H1 (cell line): Measurements from ENCODE around the gene PACSIN1. TPM values are rescaled to one million over a fixed set of nuclear protein-coding genes. Genes with fewer than 3 reads are reported as not detected.

Experiments used
- CTCF ChIA-PET: fragments of 300-600 bp; sonication (Branson Sonifier 250); formaldehyde crosslinking; loops from one replicate; lab custom pipeline; 2021; ENCODE audit not compliant: partially characterized antibody; lab: Charles Lee
- POLR2A ChIA-PET: fragments of 300-600 bp; sonication (Branson Sonifier 250); formaldehyde crosslinking; loops from one replicate; lab custom pipeline; 2021; ENCODE audit warnings: inconsistent platforms; ENCODE audit not compliant: partially characterized antibody; lab: Charles Lee
- DNase-seq, 2 experiments: peaks; one replicate each; pipeline versions ENCODE4 v3.0.0 to v3.0.0-alpha.2; 2010 to 2022; ENCODE audit warnings: low spot score in 2 of 2, low read depth in 1 of 2, mixed read lengths in 1 of 2
- FAIRE-seq: peaks from 2 replicates; lab custom pipeline; 2011; peaks lifted over from hg19 to GRCh38; lab: Jason Lieb, UNC
- H2AFZ ChIP-seq: 2 replicates; pipeline ENCODE4 v1.8.1; 2012; ENCODE audit warnings: low read length, inconsistent platforms
- H2AK5ac ChIP-seq: 2 replicates; pipeline ENCODE4 v1.6.1; 2013; ENCODE audit warnings: low read depth, low read length
- H2BK120ac ChIP-seq: replicated peaks from 2 replicates; pipeline ENCODE3; 2013; ENCODE audit warnings: low read depth, low read length, inconsistent platforms
- H2BK12ac ChIP-seq: 2 replicates; pipeline ENCODE4 v1.6.1; 2013; ENCODE audit warnings: low read depth, low read length
- H2BK15ac ChIP-seq: 2 replicates; pipeline ENCODE4 v1.6.1; 2013; ENCODE audit warnings: low read length
- H2BK20ac ChIP-seq: 2 replicates; pipeline ENCODE4 v1.6.1; 2013; ENCODE audit warnings: low read length
- H2BK5ac ChIP-seq: 2 replicates; pipeline ENCODE4 v1.6.1; 2013; ENCODE audit warnings: low read depth, low read length
- H3K14ac ChIP-seq: 2 replicates; pipeline ENCODE4 v1.6.1; 2013; ENCODE audit warnings: inconsistent platforms; ENCODE audit not compliant: insufficient read length
- H3K18ac ChIP-seq: 2 replicates; pipeline ENCODE4 v1.6.1; 2013; ENCODE audit warnings: low read length; ENCODE audit errors: extremely low read depth
- H3K23ac ChIP-seq: 2 replicates; pipeline ENCODE4 v1.6.1; 2013; ENCODE audit warnings: inconsistent platforms; ENCODE audit not compliant: insufficient read length
- H3K23me2 ChIP-seq: 2 replicates; pipeline ENCODE4 v1.6.1; 2013; ENCODE audit warnings: low read depth, low read length
- H3K27ac ChIP-seq: 2 replicates; pipeline ENCODE4 v1.6.1; 2011; ENCODE audit warnings: low read depth, low read length, inconsistent platforms
- H3K27me3 ChIP-seq, 4 experiments: replicated peaks in 1 of 4; 1 replicate in 1 of 4; 2 replicates in 3 of 4; pipeline versions ENCODE4 v1.6.1 to v1.8.1; 2011 to 2013; ENCODE audit warnings: low read length in 3 of 4, mild to moderate bottlenecking in 3 of 4, inconsistent platforms in 2 of 4, mixed read lengths in 2 of 4, moderate library complexity in 1 of 4; ENCODE audit not compliant: control insufficient read depth in 3 of 4, insufficient read depth in 3 of 4; ENCODE audit errors: extremely low read depth in 1 of 4
- H3K36me3 ChIP-seq, 4 experiments: 2 replicates each; pipeline versions ENCODE4 v1.6.1 to v1.8.1; 2011 to 2013; ENCODE audit warnings: mild to moderate bottlenecking in 4 of 4, low read length in 3 of 4, moderate library complexity in 2 of 4, control low read depth in 1 of 4, inconsistent platforms in 1 of 4; ENCODE audit not compliant: insufficient read depth in 4 of 4, control insufficient read depth in 2 of 4
- H3K4ac ChIP-seq: replicated peaks from 2 replicates; pipeline ENCODE3; 2013; ENCODE audit warnings: low read length, low read depth, mixed read lengths, inconsistent platforms; ENCODE audit not compliant: insufficient read length
- H3K4me1 ChIP-seq, 4 experiments: replicated peaks in 1 of 4; 1 replicate in 1 of 4; 2 replicates in 3 of 4; pipeline versions ENCODE4 v1.6.1 to v1.8.1; 2011 to 2013; ENCODE audit warnings: low read length in 3 of 4, inconsistent platforms in 2 of 4, mixed read lengths in 1 of 4; ENCODE audit not compliant: insufficient read depth in 4 of 4, control insufficient read depth in 3 of 4
- H3K4me2 ChIP-seq, 2 experiments: 2 replicates each; pipeline versions ENCODE4 v1.6.1 to v1.8.1; 2011 to 2013; ENCODE audit warnings: low read depth in 2 of 2, low read length in 2 of 2, control low read depth in 1 of 2, inconsistent platforms in 1 of 2, mild to moderate bottlenecking in 1 of 2; ENCODE audit not compliant: insufficient read depth in 1 of 2
- H3K4me3 ChIP-seq, 4 experiments: fragments of 200-600, 300-600 bp in 1 of 4; sonication (generic), shearing (Covaris generic), sonication (Bioruptor Twin) in 1 of 4; 2 replicates each; pipeline versions ENCODE4 v1.5.1 to v1.8.1; 2011 to 2016; ENCODE audit warnings: low read length in 4 of 4, low read depth in 3 of 4, control low read depth in 2 of 4, inconsistent platforms in 2 of 4, mild to moderate bottlenecking in 2 of 4, mixed read lengths in 1 of 4, moderate library complexity in 1 of 4; ENCODE audit not compliant: insufficient read depth in 2 of 4; ENCODE audit errors: extremely low read depth in 1 of 4
- H3K56ac ChIP-seq: replicated peaks from 2 replicates; pipeline ENCODE3; 2013; ENCODE audit warnings: low read depth, mild to moderate bottlenecking, mixed read lengths, low read length, inconsistent platforms; ENCODE audit not compliant: insufficient read length
- H3K79me1 ChIP-seq: 2 replicates; pipeline ENCODE4 v1.6.1; 2013; ENCODE audit warnings: low read depth, low read length, control low read depth
- H3K79me2 ChIP-seq, 2 experiments: 2 replicates each; pipeline versions ENCODE4 v1.6.1 to v1.8.1; 2012 to 2013; ENCODE audit warnings: low read length in 2 of 2, mild to moderate bottlenecking in 2 of 2, inconsistent platforms in 1 of 2; ENCODE audit not compliant: insufficient read depth in 2 of 2, control insufficient read depth in 1 of 2
- H3K9ac ChIP-seq, 4 experiments: replicated peaks in 1 of 4; 1 replicate in 1 of 4; 2 replicates in 3 of 4; pipeline versions ENCODE4 v1.6.1 to v1.8.1; 2011 to 2013; ENCODE audit warnings: low read depth in 3 of 4, low read length in 3 of 4, control low read depth in 2 of 4, mild to moderate bottlenecking in 2 of 4, moderate library complexity in 2 of 4, inconsistent platforms in 1 of 4; ENCODE audit errors: extremely low read depth in 1 of 4
- H3K9me3 ChIP-seq, 2 experiments: 2 replicates each; pipeline versions ENCODE4 v1.6.1 to v1.8.1; 2012 to 2013; ENCODE audit warnings: mild to moderate bottlenecking in 2 of 2, moderate library complexity in 2 of 2, control low read depth in 1 of 2, inconsistent platforms in 1 of 2, low read depth in 1 of 2, low read length in 1 of 2, mixed read lengths in 1 of 2; ENCODE audit not compliant: insufficient read depth in 2 of 2
- H4K20me1 ChIP-seq, 2 experiments: replicated peaks in 1 of 2; 2 replicates each; pipeline versions ENCODE3 to v1.8.1; 2011 to 2013; ENCODE audit warnings: inconsistent platforms in 2 of 2, low read length in 2 of 2, mild to moderate bottlenecking in 1 of 2; ENCODE audit not compliant: insufficient read depth in 2 of 2, control insufficient read depth in 1 of 2
- H4K5ac ChIP-seq: 2 replicates; pipeline ENCODE4 v1.6.1; 2013; ENCODE audit warnings: low read length, low read depth, mixed read lengths, inconsistent platforms; ENCODE audit not compliant: insufficient read length
- H4K8ac ChIP-seq: 2 replicates; pipeline ENCODE4 v1.8.0; 2013; ENCODE audit warnings: mild to moderate bottlenecking, moderate library complexity, low read length, inconsistent platforms; ENCODE audit not compliant: insufficient read depth; ENCODE audit errors: extremely low read depth
- H4K91ac ChIP-seq: replicated peaks from 2 replicates; pipeline ENCODE3; 2013; ENCODE audit warnings: low read length, mixed read lengths, inconsistent platforms; ENCODE audit not compliant: insufficient read length
- HDAC2 ChIP-seq, 2 experiments: fragments of 300-600 bp in 1 of 2; sonication (generic) in 1 of 2; IDR thresholded peaks; 2 replicates each; pipeline ENCODE4 v1.6.1; 2011 to 2012; ENCODE audit warnings: low read depth in 2 of 2, low read length in 2 of 2, mild to moderate bottlenecking in 2 of 2, moderate library complexity in 2 of 2, borderline replicate concordance in 1 of 2, inconsistent platforms in 1 of 2
- KDM1A ChIP-seq: fragments of 200-600, 300-600 bp; sonication (generic); IDR thresholded peaks from 2 replicates; pipeline ENCODE4 v1.7.1; 2016; ENCODE audit warnings: mild to moderate bottlenecking, low read length, borderline replicate concordance
- RNF2 ChIP-seq: fragments of 200-900, 300-1000 bp; sonication (generic); IDR thresholded peaks from 2 replicates; pipeline ENCODE4 v1.7.1; 2016; ENCODE audit warnings: borderline replicate concordance, low read depth, mild to moderate bottlenecking, antibody characterized with exemption, low read length; ENCODE audit not compliant: poor library complexity, severe bottlenecking; ENCODE audit errors: missing control alignments
- SIN3A ChIP-seq, 2 experiments: IDR thresholded peaks in 1 of 2; conservative IDR thresholded peaks in 1 of 2; 2 replicates each; pipeline ENCODE4 v1.6.1; 2011 to 2012; ENCODE audit warnings: low read length in 2 of 2, improper control_type of control experiment in 1 of 2, low read depth in 1 of 2, mild to moderate bottlenecking in 1 of 2
- SUZ12 ChIP-seq: fragments of 200-600 bp; sonication (generic); IDR thresholded peaks from 2 replicates; pipeline ENCODE4 v1.6.1; 2012; ENCODE audit warnings: mild to moderate bottlenecking, inconsistent platforms, low read length, moderate library complexity, mixed read lengths
- WGBS, 2 experiments: shearing (Covaris generic) in 1 of 2; methylation state at CpG; one replicate each; pipeline versions ENCODE4 v1.1.6 to v1.1.7; 2013 to 2015; ENCODE audit warnings: low lambda C conversion rate in 2 of 2, mixed read lengths in 2 of 2, inconsistent platforms in 1 of 2, low coverage in 1 of 2, missing lambda C conversion rate in 1 of 2; ENCODE audit not compliant: insufficient replicate concordance in 2 of 2, insufficient coverage in 1 of 2, insufficient read length in 1 of 2; ENCODE audit errors: extremely low coverage in 1 of 2, missing lambda C conversion rate in 1 of 2; 5-methylcytosine and 5-hydroxymethylcytosine counted together
- polyA plus RNA-seq, 7 experiments: library from polyadenylated mRNA; depleted of rRNA in 3 of 7; stranded (reverse) in 5 of 7; unstranded in 2 of 7; fragments of >200 nt in 5 of 7; fragments of 200-250 nt in 2 of 7; gene quantifications; 1 replicate in 5 of 7; 2 replicates in 1 of 7; 4 replicates in 1 of 7; pipeline versions ENCODE4 v1.2.1 to v1.2.3, GENCODE V29; 2011 to 2013; ENCODE audit warnings: missing spikeins in 2 of 7, mixed read lengths in 2 of 7
- total RNA-seq: library from RNA; stranded (reverse); fragmentation: NEBNext Ultra II Directional; extraction: Animal tissue kit (Norgen Biotek cat#: 25700); gene quantifications from 2 replicates; pipeline ENCODE4 v1.2.1, GENCODE V29; 2021

PACSIN1 gene
- total and polyA plus RNA-seq, 2 of the 8 experiments (the other 6 are each of a cell fraction or from before 2014, with no cell fraction given) = 5.9 to 11.1 TPM

GRCh38 chr6:34508425-34508824 is 42.5 kb downstream of the PACSIN1 start:
- no peak overlapping the region for H3K4ac ChIP-seq
- H3K23me2 ChIP-seq = no peaks in the 10 kb centered on the region
- peaks cover 0 to 9% (median 2%) of the 10 kb centered on the region in 4 experiments; a peak in 4 of 7 replicates for H3K4me1 ChIP-seq
- no peak for TF ChIP-seq RNF2
- TF ChIP-seq SIN3A (conservative IDR thresholded peaks at IDR 0.05 in 1 of 2, IDR thresholded peaks at IDR 0.05 in 1 of 2; ENCODE audit: low read depth in 1 of 2, low read length in 2 of 2) = no peak
- no peak for TF ChIP-seq SUZ12
- no peak for TF ChIP-seq KDM1A
- no peak for TF ChIP-seq HDAC2 (IDR thresholded peaks at IDR 0.05; ENCODE audit: borderline replicate concordance in 1 of 2, low read depth in 2 of 2, low read length in 2 of 2)
- no peak overlapping the region for H3K14ac ChIP-seq
- no peak overlapping the region for H3K18ac ChIP-seq
- no peak overlapping the region for H3K4me3 ChIP-seq
- no peak overlapping the region for H4K5ac ChIP-seq
- DNase-seq (no peak), FAIRE-seq (no peak)
- 96% methylated on average over 3 of the region's 3 CpGs; no CpG with 5 or more reads in 1 of the 2 experiments for WGBS, 2 experiments
- no peak overlapping the region for H3K4me2 ChIP-seq
- H4K91ac ChIP-seq = no peak overlapping the region
- no peaks in the 10 kb centered on the region for H3K36me3 ChIP-seq
- no peak overlapping the region for H2BK15ac ChIP-seq
- H2AFZ ChIP-seq = no peak overlapping the region
- H2BK5ac ChIP-seq = no peak overlapping the region
- H3K23ac ChIP-seq = no peak overlapping the region
- H3K9me3 ChIP-seq = no peaks in the 10 kb centered on the region
- no peak overlapping the region for H2BK120ac ChIP-seq
- no peak overlapping the region for H2AK5ac ChIP-seq
- H4K20me1 ChIP-seq = no peaks in the 10 kb centered on the region
- H3K79me1 ChIP-seq = peaks cover 3% of the 10 kb centered on the region; the same call in 1 of the 2 replicates
- no peak overlapping the region for H2BK12ac ChIP-seq
- H3K27me3 ChIP-seq = no peaks in the 10 kb centered on the region
- ChIA-PET CTCF (interaction anchor here (0.9 to 1.7 kb wide), 6 partner anchors 14 to 49 kb away, joined by 3 to 6 read pairs (median 4); no protein-coding TSS in a partner anchor), POLR2A (interaction anchor here (0.9 kb wide), 1 partner anchor 23 kb away, joined by 3 read pairs; no protein-coding TSS in a partner anchor)
- H3K9ac ChIP-seq = no peak overlapping the region
- H3K56ac ChIP-seq = no peak overlapping the region
- H3K27ac ChIP-seq = no peak overlapping the region
- H4K8ac ChIP-seq = no peak overlapping the region
- H3K79me2 ChIP-seq = no peaks in the 10 kb centered on the region
- H2BK20ac ChIP-seq = no peak overlapping the region
